Kidney epithelial cell (primary cell): ENCODE data around the gene INTS3. TPM values are rescaled to one million over a fixed set of nuclear protein-coding genes. Genes with fewer than 3 reads are reported as not detected.

ENCODE experiments used
- DNase-seq: peaks from one replicate; pipeline ENCODE4 v3.0.0-alpha.2; 2010; ENCODE audit warnings: low read depth
- H3K27me3 ChIP-seq: 2 replicates; pipeline ENCODE4 v1.6.0; 2011; ENCODE audit warnings: low read length; ENCODE audit not compliant: control insufficient read depth, insufficient read depth
- H3K36me3 ChIP-seq: 2 replicates; pipeline ENCODE4 v1.5.1; 2011; ENCODE audit warnings: low read length; ENCODE audit not compliant: control insufficient read depth, insufficient read depth
- H3K4me3 ChIP-seq: 2 replicates; pipeline ENCODE4 v1.5.1; 2011; ENCODE audit warnings: low read depth, mild to moderate bottlenecking, control low read depth, low read length
- CTCF ChIP-seq: IDR thresholded peaks from 2 replicates; pipeline ENCODE4 v1.5.1; 2011; ENCODE audit warnings: mild to moderate bottlenecking, moderate library complexity, low read length, control low read depth, inconsistent platforms; ENCODE audit not compliant: insufficient read depth, poor library complexity, severe bottlenecking
- total RNA-seq: library from RNA; depleted of rRNA; stranded (reverse); fragments of >200 nt; gene quantifications from 2 replicates; pipeline ENCODE4 v1.2.3, GENCODE V29; 2015

INTS3 gene
- total RNA-seq, 1 donor from 2014 or later = 33.8 TPM

GRCh38 chr1:153683854-153684253 is 44.0 kb upstream of the INTS3 start:
- DNase-seq = no peak
- Histone ChIP-seq H3K4me3 (no peak overlapping the region), H3K27me3 (peaks cover 21% of the 10 kb centered on the region), H3K36me3 (no peaks in the 10 kb centered on the region)
- no peak for TF ChIP-seq CTCF

- DNase-seq = no peak
- no peak for TF ChIP-seq CTCF
- Histone ChIP-seq H3K27me3 (peaks cover 14% of the 10 kb centered on the region), H3K36me3 (no peaks in the 10 kb centered on the region), H3K4me3 (no peak overlapping the region)
Measured at GRCh38 chr1:153684892-153685291, 43.0 kb upstream of the INTS3 start.

- DNase-seq = no peak
- no peak for TF ChIP-seq CTCF
- peaks cover 7% of the 10 kb centered on the region for H3K27me3 ChIP-seq
Measured at GRCh38 chr1:153685544-153686340, 42.1 kb upstream of the INTS3 start.

GRCh38 chr1:153687346-153688125 is 40.3 kb upstream of the INTS3 start:
- TF ChIP-seq CTCF = no peak
- H3K36me3 ChIP-seq = no peaks in the 10 kb centered on the region
- DNase-seq = no peak
- H3K4me3 ChIP-seq = no peak overlapping the region
- H3K27me3 ChIP-seq = peaks cover 4% of the 10 kb centered on the region

More at GRCh38 chr1:153685544-153686340, 42.1 kb upstream of the INTS3 start:
- Histone ChIP-seq H3K36me3 (no peaks in the 10 kb centered on the region), H3K4me3 (no peak overlapping the region)

GRCh38 chr1:153688276-153688675 is 39.6 kb upstream of the INTS3 start:
- TF ChIP-seq CTCF = no peak
- no peak for DNase-seq
- Histone ChIP-seq H3K27me3 (peaks cover 4% of the 10 kb centered on the region), H3K36me3 (no peaks in the 10 kb centered on the region), H3K4me3 (no peak overlapping the region)
